IMR-90 (cell line): ENCODE measurements around the gene BCL11A. TPM values are rescaled to one million over a fixed set of nuclear protein-coding genes. Genes with fewer than 3 reads are reported as not detected.

Source experiments
- ATAC-seq: fragments of 200-7000 bp; cut with Tn5 transposase; 2 replicates; pipeline ENCODE4 v1.9.1; 2020; ENCODE audit warnings: low read depth, mild to moderate bottlenecking, moderate library complexity
- BruUV-seq: library from RNA; stranded (reverse); fragments of 400-500 nt; replicated peaks from 2 replicates; lab custom pipeline; 2021; lab: Mats Ljungman, UMichigan
- CTCF ChIA-PET: fragments of 300-600 bp; formaldehyde crosslinking; extraction: SDS; loops from one replicate; lab custom pipeline; 2021; ENCODE audit warnings: antibody characterized with exemption; lab: Yijun Ruan, JAX
- POLR2A ChIA-PET: fragments of 300-600 bp; sonication (Branson Sonifier 250); formaldehyde crosslinking; loops from one replicate; lab custom pipeline; 2022; ENCODE audit warnings: antibody characterized with exemption; ENCODE audit not compliant: unreplicated experiment; lab: Charles Lee
- DNase-seq: peaks from one replicate; pipeline ENCODE4 v3.0.0; 2013
- H2AFZ ChIP-seq: replicated peaks from 2 replicates; pipeline ENCODE3; 2013; ENCODE audit warnings: low read length, mild to moderate bottlenecking; ENCODE audit not compliant: poor library complexity
- H2AK5ac ChIP-seq: 2 replicates; pipeline ENCODE4 v1.6.1; 2013; ENCODE audit warnings: low read depth, low read length, inconsistent platforms
- H2AK9ac ChIP-seq: replicated peaks from 2 replicates; pipeline ENCODE3; 2013; ENCODE audit warnings: mild to moderate bottlenecking, low read depth, low read length, moderate library complexity; ENCODE audit not compliant: poor library complexity
- H2BK120ac ChIP-seq: 2 replicates; pipeline ENCODE4 v1.6.1; 2013; ENCODE audit warnings: low read depth, low read length, inconsistent platforms
- H2BK15ac ChIP-seq: 3 replicates; pipeline ENCODE4 v1.6.1; 2013; ENCODE audit warnings: low read depth, low read length, inconsistent platforms
- H2BK20ac ChIP-seq: 2 replicates; pipeline ENCODE4 v1.6.1; 2013; ENCODE audit warnings: low read depth, mild to moderate bottlenecking, inconsistent platforms, low read length, moderate library complexity
- H2BK5ac ChIP-seq: 2 replicates; pipeline ENCODE4 v1.6.1; 2013; ENCODE audit warnings: mild to moderate bottlenecking, low read depth, low read length, inconsistent platforms; ENCODE audit not compliant: poor library complexity, severe bottlenecking
- H3K14ac ChIP-seq: replicated peaks from 2 replicates; pipeline ENCODE4 v1.6.1; 2013; ENCODE audit warnings: low read depth, low read length, inconsistent platforms
- H3K18ac ChIP-seq: 2 replicates; pipeline ENCODE4 v1.6.1; 2013; ENCODE audit warnings: low read depth, low read length, control low read depth
- H3K23ac ChIP-seq: 2 replicates; pipeline ENCODE4 v1.6.1; 2013; ENCODE audit warnings: low read depth, low read length, inconsistent platforms
- H3K27ac ChIP-seq: 2 replicates; pipeline ENCODE4 v1.5.1; 2013; ENCODE audit warnings: mild to moderate bottlenecking, control low read depth, low read length; ENCODE audit not compliant: insufficient read depth
- H3K27me3 ChIP-seq: 2 replicates; pipeline ENCODE4 v1.6.1; 2013; ENCODE audit warnings: low read length; ENCODE audit not compliant: control insufficient read depth, insufficient read depth
- H3K36me3 ChIP-seq: 2 replicates; pipeline ENCODE4 v1.6.1; 2013; ENCODE audit warnings: low read length, mixed read lengths; ENCODE audit not compliant: control insufficient read depth, insufficient read depth
- H3K4ac ChIP-seq: 2 replicates; pipeline ENCODE4 v1.6.1; 2013; ENCODE audit warnings: low read depth, low read length, inconsistent platforms
- H3K4me1 ChIP-seq: 2 replicates; pipeline ENCODE4 v1.6.1; 2013; ENCODE audit warnings: low read length, mixed read lengths; ENCODE audit not compliant: control insufficient read depth, insufficient read depth
- H3K4me2 ChIP-seq: 2 replicates; pipeline ENCODE4 v1.6.1; 2013; ENCODE audit warnings: low read depth, mild to moderate bottlenecking, control low read depth, low read length, moderate library complexity
- H3K4me3 ChIP-seq: 2 replicates; pipeline ENCODE4 v1.5.1; 2013; ENCODE audit warnings: low read depth, mild to moderate bottlenecking, control low read depth, low read length, moderate library complexity; ENCODE audit not compliant: insufficient read depth
- H3K56ac ChIP-seq: 2 replicates; pipeline ENCODE4 v1.6.1; 2013; ENCODE audit warnings: low read length, inconsistent platforms; ENCODE audit not compliant: insufficient read depth; ENCODE audit errors: extremely low read depth
- H3K79me1 ChIP-seq, 2 experiments: 2 replicates each; pipeline ENCODE4 v1.6.1; 2013; ENCODE audit warnings: low read length in 2 of 2, inconsistent platforms in 1 of 2, low read depth in 1 of 2
- H3K9ac ChIP-seq: 2 replicates; pipeline ENCODE4 v1.6.1; 2013; ENCODE audit warnings: low read depth, low read length, control low read depth
- H3K9me1 ChIP-seq: 2 replicates; pipeline ENCODE4 v1.6.1; 2013; ENCODE audit warnings: low read length, inconsistent platforms; ENCODE audit not compliant: insufficient read depth
- H3K9me3 ChIP-seq: 2 replicates; pipeline ENCODE4 v1.6.1; 2013; ENCODE audit warnings: low read length; ENCODE audit not compliant: control insufficient read depth, insufficient read depth
- H4K20me1 ChIP-seq: 2 replicates; pipeline ENCODE4 v1.6.1; 2013; ENCODE audit warnings: low read length, inconsistent platforms; ENCODE audit not compliant: insufficient read depth
- H4K5ac ChIP-seq: 2 replicates; pipeline ENCODE4 v1.6.1; 2013; ENCODE audit warnings: mild to moderate bottlenecking, low read depth, low read length, control low read depth
- H4K8ac ChIP-seq, 2 experiments: 2 replicates each; pipeline ENCODE4 v1.6.1; 2013; ENCODE audit warnings: low read depth in 2 of 2, low read length in 2 of 2, control low read depth in 1 of 2, inconsistent platforms in 1 of 2
- H4K91ac ChIP-seq: 2 replicates; pipeline ENCODE4 v1.6.1; 2013; ENCODE audit warnings: low read depth, low read length, inconsistent platforms; ENCODE audit not compliant: insufficient read depth
- CEBPB ChIP-seq: IDR thresholded peaks from 2 replicates; pipeline ENCODE4 v1.6.1; 2012; ENCODE audit warnings: low read depth, low read length, improper control_type of control experiment
- CHD1 ChIP-seq: IDR thresholded peaks from 2 replicates; pipeline ENCODE4 v1.6.1; 2012; ENCODE audit warnings: low read depth, low read length, improper control_type of control experiment
- ELK1 ChIP-seq: fragments of 150-350 bp; IDR thresholded peaks from 2 replicates; pipeline ENCODE4 v1.6.1; 2016; ENCODE audit warnings: low read depth, mild to moderate bottlenecking, low read length, moderate library complexity, borderline replicate concordance
- RCOR1 ChIP-seq: IDR thresholded peaks from 2 replicates; pipeline ENCODE4 v1.6.1; 2012; ENCODE audit warnings: mild to moderate bottlenecking, low read length, improper control_type of control experiment; ENCODE audit not compliant: insufficient replicate concordance
- SMC3 ChIP-seq: fragments of 150-350 bp; IDR thresholded peaks from 2 replicates; pipeline ENCODE4 v1.6.1; 2016; ENCODE audit warnings: low read depth, mild to moderate bottlenecking, antibody characterized with exemption, low read length, moderate library complexity
- WGBS, 2 experiments: methylation state at CpG; one replicate each; pipeline versions ENCODE4 v1.1.5 to v1.1.7; 2013; ENCODE audit warnings: missing lambda C conversion rate in 2 of 2; ENCODE audit not compliant: insufficient read length in 1 of 2; ENCODE audit errors: extremely low coverage in 2 of 2; 5-methylcytosine and 5-hydroxymethylcytosine counted together
- dilution Hi-C: fragments of 300-500 bp; cut with HindIII; formaldehyde crosslinking; loops from one replicate; pipeline ENCODE4 v1.14.3; 2018; ENCODE audit warnings: low sequenced_read_pairs; ENCODE audit not compliant: unreplicated experiment
- in situ Hi-C: fragments of 300-500 bp; cut with MboI; formaldehyde crosslinking; loops from 3 replicates; pipeline ENCODE4 v1.14.3; 2019; ENCODE audit warnings: low sequenced_read_pairs, inconsistent platforms, mixed read lengths
- intact Hi-C: fragments of 100-400 bp; cut with micrococcal nuclease; formaldehyde crosslinking; loops from 2 replicates; pipeline ENCODE4 v1.10.0; 2022
- polyA plus RNA-seq, 3 experiments: library from polyadenylated mRNA; depleted of rRNA; stranded (reverse); fragments of >200 nt; gene quantifications; 2 replicates each; pipeline ENCODE4 v1.2.3, GENCODE V29; 2012; ENCODE audit warnings: low replicate concordance in 1 of 3
- total RNA-seq: library from RNA; depleted of rRNA; stranded (reverse); fragments of >200 nt; gene quantifications from 2 replicates; pipeline ENCODE4 v1.2.3, GENCODE V29; 2012

Gene BCL11A
- total and polyA plus RNA-seq, 2 of the 4 experiments (the other 2 are of a cell fraction): 1.0 to 1.1 TPM

GRCh38 chr2:60441800-60442199 lies 111.7 kb downstream of the BCL11A start:
- H4K91ac ChIP-seq: no peak overlapping the region
- no peak overlapping the region for H2BK120ac ChIP-seq
- no peaks in the 10 kb centered on the region for H3K36me3 ChIP-seq
- no peak overlapping the region for H2AK5ac ChIP-seq
- POLR2A ChIA-PET: no interaction called here
- H2AFZ ChIP-seq: no peak overlapping the region
- no peak overlapping the region for H2AK9ac ChIP-seq
- peak; percentile 8 for DNase-seq
- H4K20me1 ChIP-seq: no peaks in the 10 kb centered on the region
- no peak overlapping the region for H2BK5ac ChIP-seq
- intact Hi-C loops: no loop called here
- H4K5ac ChIP-seq: no peak overlapping the region
- H3K4me2 ChIP-seq: no peak overlapping the region
- in situ Hi-C loops: no loop called here
- H3K79me1 ChIP-seq: no peaks in the 10 kb centered on the region
- H3K9me3 ChIP-seq: no peaks in the 10 kb centered on the region
- CTCF ChIA-PET: no interaction called here
- ATAC-seq: no peak
- no peak overlapping the region for H3K14ac ChIP-seq
- no peak for TF ChIP-seq CEBPB
- no peak for TF ChIP-seq CHD1
- TF ChIP-seq RCOR1: no peak
- TF ChIP-seq ELK1: no peak
- TF ChIP-seq SMC3: no peak
- dilution Hi-C loops: no loop called here
- no peak overlapping the region for H2BK20ac ChIP-seq
- H3K56ac ChIP-seq: no peak overlapping the region
- no TSS peak for BruUV-seq
- no peak overlapping the region for H3K9ac ChIP-seq
- no peaks in the 10 kb centered on the region for H3K4me1 ChIP-seq
- H3K4ac ChIP-seq: no peak overlapping the region
- no peak overlapping the region for H3K18ac ChIP-seq
- no peaks in the 10 kb centered on the region; the same call in 1 of the 2 replicates for H3K27me3 ChIP-seq
- no peak overlapping the region for H4K8ac ChIP-seq
- no CpG with 5 or more reads among the region's 5 CpGs for WGBS, 2 experiments
- H3K27ac ChIP-seq: no peak overlapping the region
- no peak overlapping the region for H3K4me3 ChIP-seq
- no peaks in the 10 kb centered on the region for H3K9me1 ChIP-seq
- H3K23ac ChIP-seq: no peak overlapping the region
- H2BK15ac ChIP-seq: no peak overlapping the region
